HAP-1 (cell line): ENCODE results near the gene DTD2.

Experiments used
- DNase-seq, 2 experiments: peaks; one replicate each; pipeline ENCODE4 v3.0.0-alpha.2; 2016 to 2020; ENCODE audit warnings: low spot score in 2 of 2
- H3K27me3 ChIP-seq: fragments of 250-450 bp; sonication (Bioruptor Pico); 2 replicates; pipeline ENCODE4 v1.5.1; 2020; ENCODE audit warnings: low read depth, mild to moderate bottlenecking, moderate library complexity
- H3K36me3 ChIP-seq: fragments of 250-450 bp; sonication (Bioruptor Pico); replicated peaks from 2 replicates; pipeline ENCODE4 v1.5.1; 2020; ENCODE audit warnings: mild to moderate bottlenecking
- H3K4me1 ChIP-seq: fragments of 250-450 bp; sonication (Bioruptor Pico); 2 replicates; pipeline ENCODE4 v1.5.1; 2020; ENCODE audit warnings: mild to moderate bottlenecking
- H3K4me3 ChIP-seq: fragments of 250-450 bp; sonication (Bioruptor Pico); 2 replicates; pipeline ENCODE4 v1.5.1; 2020; ENCODE audit warnings: mild to moderate bottlenecking, moderate library complexity
- H3K9me3 ChIP-seq: fragments of 250-450 bp; sonication (Bioruptor Pico); 2 replicates; pipeline ENCODE4 v1.5.1; 2020; ENCODE audit warnings: mild to moderate bottlenecking, moderate library complexity
- in situ Hi-C: fragments of 300-500 bp; cut with MboI; formaldehyde crosslinking; loops from 3 replicates; pipeline ENCODE4 v1.14.3; 2020; ENCODE audit warnings: low sequenced_read_pairs, inconsistent platforms, mixed read lengths

DTD2 gene

GRCh38 chr14:31430634-31431264 is 26.6 kb downstream of the DTD2 start:
- no peak for DNase-seq
- Histone ChIP-seq H3K27me3 (no peaks in the 10 kb centered on the region; the same call in 1 of the 2 replicates), H3K4me3 (no peak overlapping the region), H3K4me1 (no peaks in the 10 kb centered on the region), H3K9me3 (no peaks in the 10 kb centered on the region; the same call in 1 of the 2 replicates), H3K36me3 (no peaks in the 10 kb centered on the region)
- in situ Hi-C loops = no loop called here

- no peak for DNase-seq
- in situ Hi-C loops = no loop called here
- Histone ChIP-seq H3K36me3 (no peaks in the 10 kb centered on the region), H3K4me3 (no peak overlapping the region), H3K4me1 (no peaks in the 10 kb centered on the region), H3K9me3 (no peaks in the 10 kb centered on the region; the same call in 1 of the 2 replicates), H3K27me3 (no peaks in the 10 kb centered on the region; the same call in 1 of the 2 replicates)
Observed at GRCh38 chr14:31429791-31430190, 27.5 kb downstream of the DTD2 start.

- no peaks in the 10 kb centered on the region for H3K36me3 ChIP-seq
- no peaks in the 10 kb centered on the region; the same call in 1 of the 2 replicates for H3K9me3 ChIP-seq
- DNase-seq = no peak
- in situ Hi-C loops = no loop called here
- H3K4me1 ChIP-seq = no peaks in the 10 kb centered on the region
- H3K27me3 ChIP-seq = no peaks in the 10 kb centered on the region; the same call in 1 of the 2 replicates
- no peak overlapping the region for H3K4me3 ChIP-seq
Observed at GRCh38 chr14:31428011-31428410, 29.3 kb downstream of the DTD2 start.

DNA sequence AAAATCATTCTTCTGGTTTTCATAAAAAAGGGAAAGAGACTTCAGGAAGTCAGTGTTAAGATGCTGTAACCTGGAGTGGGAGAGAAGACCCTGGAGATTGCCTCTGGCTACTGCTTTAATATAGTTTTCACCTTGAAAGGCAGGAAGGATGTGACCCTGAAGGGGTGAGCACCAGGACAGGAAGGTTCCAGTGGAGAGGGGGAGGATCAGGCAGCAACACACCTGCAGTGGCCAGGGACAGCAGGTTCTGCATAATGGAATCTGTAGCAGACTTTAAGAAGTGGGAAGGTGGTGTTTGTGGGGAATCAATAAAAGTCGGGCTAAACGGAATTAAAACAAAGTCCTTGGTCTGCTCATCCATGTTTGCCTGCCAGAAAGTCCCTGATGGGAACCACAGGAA is 30.6 kb downstream of the DTD2 start:
- no peaks in the 10 kb centered on the region for H3K36me3 ChIP-seq
- in situ Hi-C loops = no loop called here
- no peaks in the 10 kb centered on the region for H3K4me1 ChIP-seq
- no peak overlapping the region for H3K4me3 ChIP-seq
- DNase-seq = no peak
- no peaks in the 10 kb centered on the region for H3K9me3 ChIP-seq
- no peaks in the 10 kb centered on the region; the same call in 1 of the 2 replicates for H3K27me3 ChIP-seq

DNA sequence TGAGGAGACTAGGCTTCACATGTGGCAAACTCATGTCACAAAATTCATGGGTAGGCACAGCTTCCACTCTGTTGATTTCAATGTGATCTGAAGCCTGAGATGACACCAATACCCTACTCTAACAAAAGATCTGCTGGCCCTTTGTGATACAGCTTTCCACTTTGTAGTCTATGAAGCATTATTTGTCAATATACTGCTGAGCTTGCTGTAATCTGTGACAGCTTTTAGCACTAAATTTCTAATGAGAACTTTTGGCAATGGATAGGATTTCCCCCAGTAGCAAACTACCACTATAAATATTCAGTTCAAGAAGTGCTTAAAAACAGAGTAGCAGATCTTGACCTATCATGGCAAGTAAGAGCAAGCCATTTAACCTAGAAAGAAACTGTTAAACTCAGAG is 31.4 kb downstream of the DTD2 start:
- Histone ChIP-seq H3K9me3 (no peaks in the 10 kb centered on the region), H3K4me3 (no peak overlapping the region), H3K27me3 (no peaks in the 10 kb centered on the region; the same call in 1 of the 2 replicates), H3K36me3 (no peaks in the 10 kb centered on the region), H3K4me1 (peaks cover 6% of the 10 kb centered on the region)
- in situ Hi-C loops = no loop called here
- DNase-seq = no peak

DNA sequence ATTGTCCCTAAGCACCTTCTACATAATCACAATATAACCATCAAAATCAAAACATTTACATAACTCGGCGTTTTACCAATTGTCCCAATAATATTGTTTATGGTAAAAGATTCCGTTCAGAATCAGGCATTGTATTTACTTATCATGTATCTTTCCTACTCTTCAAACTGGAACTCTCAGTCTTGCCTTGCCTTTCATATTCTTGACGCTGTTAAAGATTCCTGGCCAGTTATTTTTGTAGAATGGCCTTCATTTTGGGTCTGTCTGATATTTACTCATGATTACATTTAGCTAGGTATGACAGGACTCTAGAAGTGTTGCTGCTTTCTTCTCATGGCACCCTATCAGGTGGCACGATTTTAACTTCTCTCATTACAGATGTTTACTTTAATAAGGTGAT is 36.1 kb downstream of the DTD2 start:
- in situ Hi-C loops = no loop called here
- Histone ChIP-seq H3K9me3 (no peaks in the 10 kb centered on the region), H3K27me3 (no peaks in the 10 kb centered on the region; the same call in 1 of the 2 replicates), H3K4me3 (peak overlapping the region; percentile 98; the same call in 1 of the 2 replicates), H3K4me1 (peaks cover 14% of the 10 kb centered on the region), H3K36me3 (no peaks in the 10 kb centered on the region)
- no peak for DNase-seq

GRCh38 chr14:31420319-31421111 is 36.8 kb downstream of the DTD2 start, which contains the start of gene HEATR5A:
Gene HEATR5A, minus strand, starts transcription at chr14:31420550. Its CDS starts 17,575 bp downstream, at chr14:31402975.
- H3K9me3 ChIP-seq = no peaks in the 10 kb centered on the region
- peak; percentile 94 to 97 for DNase-seq
- in situ Hi-C loops = no loop called here
- H3K4me3 ChIP-seq = peak within 1 kb of the TSS; percentile 98
- H3K4me1 ChIP-seq = peaks cover 16% of the 10 kb centered on the region
- no peaks in the 10 kb centered on the region for H3K27me3 ChIP-seq
- H3K36me3 ChIP-seq = no peaks in the 10 kb centered on the region

- DNase-seq = peak in 1 of 2 experiments; percentile 63
- Histone ChIP-seq H3K4me1 (peaks cover 22% of the 10 kb centered on the region), H3K9me3 (no peaks in the 10 kb centered on the region), H3K36me3 (no peaks in the 10 kb centered on the region), H3K27me3 (no peaks in the 10 kb centered on the region), H3K4me3 (peak overlapping the region; percentile 98)
- in situ Hi-C loops = no loop called here
Observed at GRCh38 chr14:31419967-31420318, 37.4 kb downstream of the DTD2 start.

DNA sequence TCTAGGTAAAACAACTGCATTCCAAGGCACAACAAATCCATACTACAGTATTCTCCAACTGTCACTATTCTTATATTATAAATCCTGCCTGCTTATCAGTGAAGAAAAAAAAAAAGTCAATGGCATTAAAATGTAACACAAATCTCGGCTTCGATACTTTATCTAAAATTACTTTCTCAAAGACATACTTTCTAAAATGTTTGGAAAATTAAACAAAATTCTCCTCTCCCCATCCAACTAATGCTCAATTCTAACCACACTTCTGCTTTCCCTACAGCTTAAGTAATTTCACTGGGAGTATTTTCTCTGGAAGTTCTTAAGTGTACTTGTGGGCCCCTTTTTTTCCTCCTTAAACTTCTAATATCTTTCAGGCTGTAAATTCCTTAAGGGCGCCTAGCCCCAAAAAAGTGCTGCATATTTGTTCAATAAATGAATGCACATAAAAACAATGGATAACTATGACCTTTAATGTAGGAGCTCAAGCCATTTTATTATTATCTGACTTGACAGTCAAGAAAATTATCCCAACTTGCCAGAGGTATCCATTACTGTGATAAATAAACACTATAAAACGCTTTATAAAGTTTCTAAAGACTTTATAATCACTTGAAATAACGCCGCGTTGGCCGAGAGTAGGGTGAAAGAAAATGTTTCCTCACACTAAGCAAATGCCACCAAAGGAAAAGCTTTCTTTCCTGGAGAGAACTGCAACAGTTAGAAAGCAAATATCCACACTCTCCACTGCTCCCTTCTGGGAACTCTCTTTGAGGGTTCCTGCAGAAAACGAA is 37.9 kb downstream of the DTD2 start:
- peak in 1 of 2 experiments; percentile 46 for DNase-seq
- Histone ChIP-seq H3K4me3 (peak overlapping the region; percentile 98), H3K4me1 (peaks cover 24% of the 10 kb centered on the region), H3K36me3 (no peaks in the 10 kb centered on the region), H3K27me3 (no peaks in the 10 kb centered on the region), H3K9me3 (no peaks in the 10 kb centered on the region)
- in situ Hi-C loops = no loop called here

GRCh38 chr14:31418440-31418839 is 38.9 kb downstream of the DTD2 start:
- Histone ChIP-seq H3K4me1 (peaks cover 32% of the 10 kb centered on the region), H3K9me3 (no peaks in the 10 kb centered on the region), H3K27me3 (no peaks in the 10 kb centered on the region), H3K36me3 (no peaks in the 10 kb centered on the region), H3K4me3 (no peak overlapping the region)
- in situ Hi-C loops = no loop called here
- DNase-seq = no peak

GRCh38 chr14:31414190-31414833 is 43.0 kb downstream of the DTD2 start:
- in situ Hi-C loops = no loop called here
- DNase-seq = no peak
- H3K27me3 ChIP-seq = no peaks in the 10 kb centered on the region
- no peak overlapping the region for H3K4me3 ChIP-seq
- H3K36me3 ChIP-seq = no peaks in the 10 kb centered on the region
- peaks cover 30% of the 10 kb centered on the region for H3K4me1 ChIP-seq
- H3K9me3 ChIP-seq = no peaks in the 10 kb centered on the region

DNA sequence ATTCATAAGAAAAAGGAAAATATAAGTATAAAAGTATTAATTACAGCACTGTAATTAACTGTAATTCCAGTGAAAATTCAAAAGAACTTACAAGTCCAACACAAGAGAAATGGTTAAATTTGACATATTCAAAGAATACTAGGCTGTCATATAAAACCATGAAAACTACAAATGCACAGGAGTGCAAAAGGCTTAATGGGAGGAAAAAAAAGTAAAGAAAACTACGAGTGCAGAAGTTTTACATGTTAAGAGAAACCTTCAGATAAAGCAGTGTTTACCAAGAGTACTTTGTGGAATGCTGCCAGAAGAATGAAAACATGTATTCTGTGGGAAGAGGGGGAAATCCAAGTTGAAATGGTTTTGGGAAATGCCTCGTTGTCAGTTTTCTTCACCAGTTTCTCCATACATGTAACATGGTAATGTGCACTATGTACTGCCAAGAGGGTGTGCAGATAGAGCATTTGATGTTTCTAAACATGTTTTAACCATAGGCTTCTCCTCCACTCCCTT is 46.0 kb downstream of the DTD2 start:
- DNase-seq = no peak
- H3K4me1 ChIP-seq = peaks cover 24% of the 10 kb centered on the region
- H3K36me3 ChIP-seq = no peaks in the 10 kb centered on the region
- H3K4me3 ChIP-seq = no peak overlapping the region
- no peaks in the 10 kb centered on the region for H3K9me3 ChIP-seq
- H3K27me3 ChIP-seq = no peaks in the 10 kb centered on the region
- in situ Hi-C loops = no loop called here

DNA sequence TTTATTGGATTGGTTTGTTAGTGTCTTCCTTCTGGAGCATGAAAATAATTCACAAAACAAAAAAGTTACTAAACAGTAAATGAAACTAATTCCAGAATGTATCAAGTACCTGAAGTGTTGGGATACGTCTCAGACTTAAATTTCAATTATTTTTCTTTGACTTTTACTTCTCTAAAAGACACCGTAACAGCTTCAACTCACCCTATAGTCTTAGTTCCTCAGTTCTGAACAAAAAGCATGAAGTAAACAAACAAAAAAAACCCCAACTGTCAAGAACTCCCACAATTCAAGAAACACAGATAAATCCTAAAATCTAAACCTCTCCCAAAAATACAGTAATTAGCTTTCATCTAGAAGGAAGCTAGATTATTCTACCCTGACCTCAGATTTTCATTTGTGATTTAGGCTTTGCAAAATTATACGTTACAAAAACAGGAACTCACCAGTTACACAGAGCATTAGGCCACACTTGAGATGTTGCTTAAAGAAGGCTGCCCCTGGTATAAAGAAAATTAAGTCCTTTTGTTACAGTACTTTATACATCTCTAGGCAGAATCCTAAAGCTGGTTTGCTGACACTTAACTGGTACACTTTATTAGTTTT is 47.2 kb downstream of the DTD2 start:
- Histone ChIP-seq H3K9me3 (no peaks in the 10 kb centered on the region), H3K36me3 (no peaks in the 10 kb centered on the region), H3K4me3 (no peak overlapping the region), H3K4me1 (peaks cover 27% of the 10 kb centered on the region), H3K27me3 (no peaks in the 10 kb centered on the region)
- in situ Hi-C loops = no loop called here
- DNase-seq = no peak
